Measurements from ENCODE around the gene NR3C2.

The NR3C2 gene

DNA sequence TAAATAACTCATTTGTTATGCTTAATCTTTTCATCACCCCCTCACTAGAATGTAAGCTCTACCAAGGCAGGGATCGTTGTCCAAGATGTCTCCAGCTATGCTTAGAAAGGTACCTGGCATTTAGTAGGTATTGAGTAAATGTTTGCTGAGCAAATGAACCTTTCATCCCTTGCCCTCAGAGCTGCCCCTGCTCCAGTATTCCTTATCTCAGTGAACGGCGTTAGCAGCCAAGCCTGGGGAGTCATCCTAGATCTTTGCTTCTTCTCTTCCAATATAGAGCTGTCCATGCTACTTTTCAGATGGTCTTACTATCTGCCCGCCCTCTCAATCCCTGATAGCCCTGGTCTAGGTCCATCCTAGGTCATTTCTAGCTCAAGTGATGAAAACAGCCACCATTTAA lies 188.4 kb downstream of the NR3C2 start:
- Histone ChIP-seq H3K36me3 (ENCODE audit: control insufficient read depth, insufficient read depth, low read length) (no peaks in the 10 kb centered on the region), H3K4me1 (ENCODE audit: control insufficient read depth, insufficient read depth, low read length) (no peaks in the 10 kb centered on the region), H3K9me3 (ENCODE audit: control insufficient read depth, insufficient read depth, low read length) (no peaks in the 10 kb centered on the region), H3K4me3 (ENCODE audit: low read length) (no peak overlapping the region), H3K27ac (ENCODE audit: low read length) (no peak overlapping the region), H3K27me3 (ENCODE audit: control insufficient read depth, insufficient read depth, low read length) (no peaks in the 10 kb centered on the region)
- WGBS (ENCODE audit: insufficient coverage, insufficient read length) = no CpG with 5 or more reads among the region's 4 CpGs
- DNase-seq (ENCODE audit: low read depth, low spot score) = no peak

DNA sequence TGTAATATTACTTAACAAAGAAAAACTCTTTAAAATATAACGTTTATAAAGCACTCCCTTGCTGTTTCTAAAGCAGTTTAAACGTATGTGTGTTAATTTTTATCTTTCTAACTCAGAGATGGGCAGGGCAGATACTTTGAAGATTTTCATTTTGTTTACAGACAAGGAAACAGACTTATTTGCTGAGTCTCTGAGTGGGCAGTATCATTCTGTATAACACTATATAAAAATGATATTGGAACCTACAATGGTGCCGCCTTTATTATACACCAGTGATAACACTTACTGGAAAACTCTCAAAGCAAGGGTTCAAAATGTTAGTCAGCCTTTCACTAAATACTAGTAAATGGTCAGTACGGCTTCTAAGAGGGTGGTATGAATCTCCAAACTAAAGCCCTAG lies 193.4 kb downstream of the NR3C2 start:
- Histone ChIP-seq H3K27me3 (ENCODE audit: control insufficient read depth, insufficient read depth, low read length) (no peaks in the 10 kb centered on the region), H3K4me1 (ENCODE audit: control insufficient read depth, insufficient read depth, low read length) (no peaks in the 10 kb centered on the region), H3K36me3 (ENCODE audit: control insufficient read depth, insufficient read depth, low read length) (no peaks in the 10 kb centered on the region), H3K4me3 (ENCODE audit: low read length) (no peak overlapping the region), H3K27ac (ENCODE audit: low read length) (no peak overlapping the region), H3K9me3 (ENCODE audit: control insufficient read depth, insufficient read depth, low read length) (no peaks in the 10 kb centered on the region)
- no peak for DNase-seq (ENCODE audit: low read depth, low spot score)
- WGBS (ENCODE audit: insufficient coverage, insufficient read length) = no CpG with 5 or more reads among the region's 4 CpGs

DNA sequence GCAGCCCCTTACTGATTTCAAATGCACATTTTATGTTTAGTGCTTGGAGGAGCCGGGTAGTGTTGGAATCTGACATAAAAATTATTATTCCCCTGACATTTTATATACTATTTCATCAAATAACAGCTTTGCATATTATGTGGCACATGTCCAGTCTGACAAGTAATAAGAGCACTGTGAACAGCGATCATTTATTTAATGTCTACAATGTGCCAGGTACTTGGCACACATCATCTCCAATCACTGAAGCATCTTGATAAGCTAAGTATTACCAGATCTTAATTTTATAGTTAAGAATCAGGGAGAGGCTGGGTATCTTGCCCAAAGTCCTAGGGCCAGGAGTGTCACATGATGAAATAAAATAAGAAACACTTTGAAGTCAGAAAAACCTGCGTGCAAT lies 197.2 kb downstream of the NR3C2 start:
- no peaks in the 10 kb centered on the region for H3K9me3 ChIP-seq (ENCODE audit: control insufficient read depth, insufficient read depth, low read length)
- DNase-seq (ENCODE audit: low read depth, low spot score) = no peak
- H3K4me3 ChIP-seq (ENCODE audit: low read length) = no peak overlapping the region
- no peaks in the 10 kb centered on the region for H3K4me1 ChIP-seq (ENCODE audit: control insufficient read depth, insufficient read depth, low read length)
- no CpG with 5 or more reads among the region's 3 CpGs for WGBS (ENCODE audit: insufficient coverage, insufficient read length)
- no peaks in the 10 kb centered on the region for H3K36me3 ChIP-seq (ENCODE audit: control insufficient read depth, insufficient read depth, low read length)
- H3K27me3 ChIP-seq (ENCODE audit: control insufficient read depth, insufficient read depth, low read length) = no peaks in the 10 kb centered on the region
- no peak overlapping the region for H3K27ac ChIP-seq (ENCODE audit: low read length)

DNA sequence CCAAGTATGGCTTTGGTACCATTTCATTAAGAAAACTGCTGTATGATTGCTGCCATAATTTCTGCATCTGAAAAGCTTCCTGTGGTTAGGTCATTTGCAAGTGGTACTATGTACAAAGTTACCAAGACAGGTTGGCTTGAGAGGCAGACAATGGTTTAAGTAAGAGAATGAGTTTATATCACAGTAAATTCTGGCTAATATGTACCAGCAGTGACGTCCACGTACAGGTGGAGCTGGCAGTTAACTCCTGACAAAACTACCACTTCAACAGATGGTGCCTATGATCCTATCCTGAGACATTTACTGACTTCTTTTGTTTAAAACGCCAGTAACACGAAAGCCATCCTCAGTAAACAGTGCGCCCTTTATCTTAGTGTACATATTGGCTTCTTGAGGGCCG lies 198.4 kb downstream of the NR3C2 start:
- Histone ChIP-seq H3K4me3 (ENCODE audit: low read length) (no peak overlapping the region), H3K27me3 (ENCODE audit: control insufficient read depth, insufficient read depth, low read length) (no peaks in the 10 kb centered on the region), H3K27ac (ENCODE audit: low read length) (no peak overlapping the region), H3K36me3 (ENCODE audit: control insufficient read depth, insufficient read depth, low read length) (no peaks in the 10 kb centered on the region), H3K4me1 (ENCODE audit: control insufficient read depth, insufficient read depth, low read length) (no peaks in the 10 kb centered on the region), H3K9me3 (ENCODE audit: control insufficient read depth, insufficient read depth, low read length) (no peaks in the 10 kb centered on the region)
- no peak for DNase-seq (ENCODE audit: low read depth, low spot score)
- WGBS (ENCODE audit: insufficient coverage, insufficient read length) = no CpG with 5 or more reads among the region's 6 CpGs

DNA sequence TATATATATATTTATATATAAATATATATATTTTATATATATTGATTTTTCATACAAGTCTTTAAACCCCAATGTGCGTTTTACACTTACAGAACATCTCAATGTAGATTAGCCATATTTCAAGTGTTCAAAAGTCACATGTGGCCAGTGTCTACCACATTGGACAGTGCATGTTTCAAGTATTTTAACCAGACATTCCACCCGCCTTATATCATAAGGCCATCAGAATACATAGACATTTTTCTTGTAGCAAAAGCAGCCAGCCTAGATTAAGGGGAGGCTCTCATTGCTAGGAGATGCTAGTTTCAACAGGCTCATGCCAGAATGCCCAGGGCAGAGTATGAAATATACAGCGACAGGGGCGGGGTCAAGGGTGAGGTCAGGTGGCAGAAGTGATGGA lies 202.0 kb downstream of the NR3C2 start:
- DNase-seq (ENCODE audit: low read depth, low spot score) = no peak
- Histone ChIP-seq H3K9me3 (ENCODE audit: control insufficient read depth, insufficient read depth, low read length) (no peaks in the 10 kb centered on the region), H3K4me1 (ENCODE audit: control insufficient read depth, insufficient read depth, low read length) (no peaks in the 10 kb centered on the region), H3K27me3 (ENCODE audit: control insufficient read depth, insufficient read depth, low read length) (no peaks in the 10 kb centered on the region), H3K27ac (ENCODE audit: low read length) (no peak overlapping the region), H3K36me3 (ENCODE audit: control insufficient read depth, insufficient read depth, low read length) (no peaks in the 10 kb centered on the region), H3K4me3 (ENCODE audit: low read length) (no peak overlapping the region)
- WGBS (ENCODE audit: insufficient coverage, insufficient read length) = no CpG with 5 or more reads among the region's 4 CpGs

DNA sequence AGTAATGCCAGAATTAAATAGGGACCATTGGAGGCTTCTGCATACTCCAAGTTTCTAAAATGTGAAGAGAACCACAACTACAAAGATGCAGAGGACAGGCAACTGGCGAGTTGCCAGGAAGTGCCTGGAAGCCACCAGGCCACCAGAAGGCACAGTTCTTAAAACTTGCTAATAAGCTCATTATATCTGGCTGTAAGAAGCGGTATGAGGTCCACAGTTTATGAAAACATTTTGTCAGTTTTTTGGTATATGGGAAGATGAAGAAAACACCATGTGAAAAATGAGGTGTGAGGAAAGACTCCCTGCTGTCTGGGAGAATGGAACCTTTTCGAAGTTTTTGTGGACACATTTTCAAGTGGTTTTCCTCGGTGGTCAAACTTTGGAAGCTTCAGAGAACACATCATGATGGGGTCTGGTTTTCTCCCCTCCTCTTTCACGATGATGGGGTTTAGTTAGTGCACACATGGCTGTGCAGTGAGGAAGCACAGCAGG lies 202.7 kb downstream of the NR3C2 start:
- no peak overlapping the region for H3K27ac ChIP-seq (ENCODE audit: low read length)
- WGBS (ENCODE audit: insufficient coverage, insufficient read length) = no CpG with 5 or more reads among the region's 5 CpGs
- H3K9me3 ChIP-seq (ENCODE audit: control insufficient read depth, insufficient read depth, low read length) = no peaks in the 10 kb centered on the region
- no peaks in the 10 kb centered on the region for H3K27me3 ChIP-seq (ENCODE audit: control insufficient read depth, insufficient read depth, low read length)
- no peak for DNase-seq (ENCODE audit: low read depth, low spot score)
- no peaks in the 10 kb centered on the region for H3K4me1 ChIP-seq (ENCODE audit: control insufficient read depth, insufficient read depth, low read length)
- no peak overlapping the region for H3K4me3 ChIP-seq (ENCODE audit: low read length)
- H3K36me3 ChIP-seq (ENCODE audit: control insufficient read depth, insufficient read depth, low read length) = no peaks in the 10 kb centered on the region

DNA sequence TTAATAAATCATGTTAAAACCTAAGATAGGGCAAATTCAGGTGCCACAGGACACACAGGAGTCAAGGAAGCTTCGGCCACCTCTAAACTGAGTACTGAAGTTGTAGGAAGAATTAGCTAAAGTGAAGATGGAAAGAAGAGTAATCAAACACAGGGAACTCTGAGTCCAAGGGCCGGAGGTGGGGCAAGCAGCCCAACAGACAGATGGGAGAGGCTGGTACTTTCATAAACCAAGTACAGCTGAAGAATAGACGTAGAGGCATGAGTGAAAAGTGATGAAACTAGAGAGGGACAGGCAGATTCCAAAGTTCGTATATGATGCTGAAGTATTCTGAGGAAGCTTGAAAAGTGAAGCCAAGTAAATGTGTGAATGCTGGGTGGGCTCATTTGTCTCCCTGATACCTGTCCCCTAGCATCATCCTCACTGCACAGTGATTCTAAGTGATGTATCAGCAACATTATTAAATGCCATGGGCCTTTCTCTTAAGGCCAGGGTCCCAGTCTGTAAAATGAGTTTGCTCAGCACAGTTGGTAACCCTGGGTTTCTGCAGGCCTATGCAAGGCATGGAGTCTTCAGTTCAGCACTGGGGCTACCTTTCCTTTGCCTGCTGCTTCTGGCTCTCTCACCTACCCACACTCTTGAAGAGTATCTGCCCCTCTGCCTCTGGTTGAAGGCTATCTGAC lies 203.3 kb downstream of the NR3C2 start:
- WGBS (ENCODE audit: insufficient coverage, insufficient read length) = no CpG with 5 or more reads among the region's 4 CpGs
- Histone ChIP-seq H3K27ac (ENCODE audit: low read length) (no peak overlapping the region), H3K27me3 (ENCODE audit: control insufficient read depth, insufficient read depth, low read length) (no peaks in the 10 kb centered on the region), H3K36me3 (ENCODE audit: control insufficient read depth, insufficient read depth, low read length) (no peaks in the 10 kb centered on the region), H3K4me3 (ENCODE audit: low read length) (no peak overlapping the region), H3K4me1 (ENCODE audit: control insufficient read depth, insufficient read depth, low read length) (no peaks in the 10 kb centered on the region), H3K9me3 (ENCODE audit: control insufficient read depth, insufficient read depth, low read length) (no peaks in the 10 kb centered on the region)
- no peak for DNase-seq (ENCODE audit: low read depth, low spot score)

DNA sequence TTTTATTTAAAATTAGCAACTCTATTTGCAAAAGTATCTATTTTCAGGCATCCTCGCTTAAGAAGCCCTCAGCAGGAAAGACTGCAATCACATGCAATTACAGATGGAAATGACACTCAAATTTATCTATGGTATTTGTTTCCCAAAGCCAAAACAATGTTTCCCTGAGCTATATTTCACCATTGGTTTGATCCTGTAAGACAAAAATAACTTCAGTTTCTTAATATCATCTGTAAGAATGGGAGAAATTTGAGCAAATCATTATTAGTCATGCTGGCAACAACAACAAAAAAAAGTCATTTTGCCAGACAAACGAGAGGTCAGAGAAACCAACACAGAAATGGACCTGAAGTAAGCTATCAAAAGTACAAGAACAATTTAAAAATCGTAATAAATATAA lies 204.1 kb downstream of the NR3C2 start:
- Histone ChIP-seq H3K27me3 (ENCODE audit: control insufficient read depth, insufficient read depth, low read length) (no peaks in the 10 kb centered on the region), H3K27ac (ENCODE audit: low read length) (no peak overlapping the region), H3K9me3 (ENCODE audit: control insufficient read depth, insufficient read depth, low read length) (no peaks in the 10 kb centered on the region), H3K4me1 (ENCODE audit: control insufficient read depth, insufficient read depth, low read length) (no peaks in the 10 kb centered on the region), H3K36me3 (ENCODE audit: control insufficient read depth, insufficient read depth, low read length) (no peaks in the 10 kb centered on the region), H3K4me3 (ENCODE audit: low read length) (no peak overlapping the region)
- no CpG with 5 or more reads among the region's 3 CpGs for WGBS (ENCODE audit: insufficient coverage, insufficient read length)
- no peak for DNase-seq (ENCODE audit: low read depth, low spot score)

DNA sequence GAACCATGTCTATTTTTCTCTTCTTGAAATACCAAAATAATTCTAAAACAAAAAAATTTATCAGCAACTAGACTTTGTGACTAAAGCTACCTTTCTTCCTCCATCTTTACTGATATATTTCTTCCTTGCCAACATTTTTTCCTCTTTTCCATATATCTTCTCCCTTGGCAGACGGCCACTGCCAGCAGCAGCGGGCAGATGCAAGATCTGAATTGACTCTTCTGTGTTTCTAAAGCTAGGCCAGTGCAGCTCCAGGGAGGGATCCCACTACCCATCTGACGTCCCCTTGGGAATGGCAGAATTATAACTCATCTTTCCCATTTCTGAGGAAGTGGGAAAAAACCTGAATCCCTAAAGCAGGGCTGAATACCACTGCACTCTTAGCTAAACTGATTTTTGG lies 206.4 kb downstream of the NR3C2 start:
- Histone ChIP-seq H3K27ac (ENCODE audit: low read length) (no peak overlapping the region), H3K4me3 (ENCODE audit: low read length) (no peak overlapping the region), H3K9me3 (ENCODE audit: control insufficient read depth, insufficient read depth, low read length) (no peaks in the 10 kb centered on the region), H3K27me3 (ENCODE audit: control insufficient read depth, insufficient read depth, low read length) (no peaks in the 10 kb centered on the region), H3K4me1 (ENCODE audit: control insufficient read depth, insufficient read depth, low read length) (no peaks in the 10 kb centered on the region), H3K36me3 (ENCODE audit: control insufficient read depth, insufficient read depth, low read length) (no peaks in the 10 kb centered on the region)
- no peak for DNase-seq (ENCODE audit: low read depth, low spot score)
- no CpG with 5 or more reads among the region's 3 CpGs for WGBS (ENCODE audit: insufficient coverage, insufficient read length)

DNA sequence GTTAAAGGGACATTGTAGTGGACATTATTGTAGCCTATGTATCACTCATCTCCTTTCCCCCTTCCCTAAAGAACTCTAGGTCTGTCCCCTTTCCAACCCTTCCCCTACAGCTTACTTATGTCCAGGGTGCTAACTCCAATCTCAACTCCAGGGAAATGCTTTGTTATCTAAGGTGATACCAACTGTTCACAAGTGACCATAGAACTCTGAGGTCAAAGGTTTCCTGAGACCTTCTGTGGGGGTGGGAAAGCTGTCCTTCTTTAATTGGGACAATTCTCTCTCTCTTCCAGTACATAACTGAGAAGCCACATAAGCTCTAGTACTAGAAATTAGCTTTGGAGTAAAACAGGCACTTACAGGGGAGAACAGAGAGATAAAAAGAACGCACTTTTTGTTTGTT lies 212.4 kb downstream of the NR3C2 start:
- H3K4me1 ChIP-seq (ENCODE audit: control insufficient read depth, insufficient read depth, low read length) = no peaks in the 10 kb centered on the region
- WGBS (ENCODE audit: insufficient coverage, insufficient read length) = no CpG with 5 or more reads among the region's 1 CpG
- no peaks in the 10 kb centered on the region for H3K9me3 ChIP-seq (ENCODE audit: control insufficient read depth, insufficient read depth, low read length)
- no peaks in the 10 kb centered on the region for H3K36me3 ChIP-seq (ENCODE audit: control insufficient read depth, insufficient read depth, low read length)
- H3K27ac ChIP-seq (ENCODE audit: low read length) = no peak overlapping the region
- DNase-seq (ENCODE audit: low read depth, low spot score) = no peak
- H3K4me3 ChIP-seq (ENCODE audit: low read length) = no peak overlapping the region
- H3K27me3 ChIP-seq (ENCODE audit: control insufficient read depth, insufficient read depth, low read length) = no peaks in the 10 kb centered on the region

DNA sequence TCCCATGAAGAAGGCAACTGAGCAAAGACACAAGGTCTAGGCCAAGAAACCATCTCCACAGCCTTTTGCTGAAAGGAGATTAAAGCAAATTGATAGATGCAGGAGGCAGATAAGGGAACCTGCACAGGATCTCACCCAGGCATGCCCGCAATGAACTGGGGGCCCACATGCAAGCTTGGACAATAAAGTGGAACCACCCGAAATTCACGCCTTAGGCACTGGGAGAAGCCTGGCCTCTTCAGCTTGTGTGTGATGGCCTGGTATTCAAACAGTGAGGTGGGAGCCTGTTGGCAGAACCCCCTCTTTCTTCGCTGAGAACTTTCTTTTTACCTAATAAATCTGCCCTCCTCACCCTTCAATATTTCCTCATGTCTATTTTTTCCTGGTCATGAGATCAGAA lies 213.2 kb downstream of the NR3C2 start:
- Histone ChIP-seq H3K36me3 (ENCODE audit: control insufficient read depth, insufficient read depth, low read length) (no peaks in the 10 kb centered on the region), H3K9me3 (ENCODE audit: control insufficient read depth, insufficient read depth, low read length) (no peaks in the 10 kb centered on the region), H3K4me1 (ENCODE audit: control insufficient read depth, insufficient read depth, low read length) (no peaks in the 10 kb centered on the region), H3K27ac (ENCODE audit: low read length) (no peak overlapping the region), H3K4me3 (ENCODE audit: low read length) (no peak overlapping the region), H3K27me3 (ENCODE audit: control insufficient read depth, insufficient read depth, low read length) (no peaks in the 10 kb centered on the region)
- no CpG with 5 or more reads among the region's 4 CpGs for WGBS (ENCODE audit: insufficient coverage, insufficient read length)
- no peak for DNase-seq (ENCODE audit: low read depth, low spot score)
